Right cardiac atrium (tissue), 5 donors: ENCODE measurements around the gene RRAS2. TPM values are rescaled to one million over a fixed set of nuclear protein-coding genes. Genes with fewer than 3 reads are reported as not detected.
A peak's percentile ranks its signal among the peaks of the same experiment; 100 is the strongest.
"Not testable (repeated sequence)": the region's sequence is repeated elsewhere in the genome, so short reads cannot be mapped to it uniquely, and the experiment has no call there.

Source experiments
- ATAC-seq, 2 donors: fragments of 200-7000 bp; cut with Tn5 transposase; one replicate each; pipeline versions ENCODE4 v1.8.0 to v1.9.1; 2020; ENCODE audit warnings: moderate library complexity in 2 of 2, mild to moderate bottlenecking in 1 of 2
- DNase-seq, 3 donors: peaks; one replicate each; pipeline ENCODE4 v3.0.0-alpha.2; 2020
- H3K27ac ChIP-seq: one replicate; pipeline ENCODE4 v1.5.1; 2013; ENCODE audit warnings: mild to moderate bottlenecking, low read length, control low read depth, moderate library complexity
- H3K27me3 ChIP-seq: one replicate; pipeline ENCODE4 v1.6.1; 2013; ENCODE audit not compliant: control insufficient read depth, insufficient read depth
- H3K4me1 ChIP-seq: one replicate; pipeline ENCODE4 v1.6.1; 2013; ENCODE audit warnings: low read length; ENCODE audit not compliant: control insufficient read depth, insufficient read depth
- H3K4me3 ChIP-seq: one replicate; pipeline ENCODE4 v1.5.1; 2013; ENCODE audit warnings: low read length, control low read depth
- H3K9me3 ChIP-seq: one replicate; pipeline ENCODE4 v1.6.1; 2013; ENCODE audit warnings: low read length; ENCODE audit not compliant: control insufficient read depth
- WGBS: extraction: QIAGEN DNeasy Blood & Tissue Kit; methylation state at CpG from one replicate; pipeline ENCODE4 v1.1.7; 2013; 5-methylcytosine and 5-hydroxymethylcytosine counted together
- intact Hi-C, 4 donors: fragments of 100-400 bp; cut with DNase I; formaldehyde crosslinking; loops; one replicate each; pipeline versions ENCODE4 v1.11.0 to v1.14.0; 2022 to 2023
- polyA plus RNA-seq: library from polyadenylated mRNA; stranded (reverse); fragments of 200-250 nt; gene quantifications from one replicate; pipeline ENCODE4 v1.2.3, GENCODE V29; 2013
- total RNA-seq, 4 donors: library from RNA; stranded (reverse); fragmentation: NEBNext Ultra II Directional; extraction: Animal tissue kit (Norgen Biotek cat#: 25700); gene quantifications; one replicate each; pipeline ENCODE4 v1.2.1, GENCODE V29; 2021
- donor health status: healthy with polysubstance abuse.
- donor health status: DM: no; HTN: yes; CAD: no.
- donor health status: DM: no; HTN: no; CAD: no.
- donor health status: DM: no; HTN: yes; CAD: no; lungs with severe emphysema.
- donor health status: DM: yes; HTN: yes; CAD: no.

RRAS2 gene
- total and polyA plus RNA-seq, 5 donors: 23.9 to 32.7 (median 28.2) TPM

- H3K4me1 ChIP-seq: peaks cover 6% of the 10 kb centered on the region
- intact Hi-C loops: loop anchor here in 1 of 4 donors (5.0 kb wide), 1 partner anchor 137 kb away; no protein-coding TSS in a partner anchor
- no peaks in the 10 kb centered on the region for H3K9me3 ChIP-seq
Measured at GRCh38 chr11:14305649-14306048, 53.3 kb downstream of the RRAS2 start.

GRCh38 chr11:14304601-14305000 lies 54.4 kb downstream of the RRAS2 start:
- H3K4me3 ChIP-seq: no peak overlapping the region
- intact Hi-C loops: loop anchor here in 2 of 4 donors (5.0 kb wide), 3 partner anchors 53 to 153 kb away; partner anchors contain the start of gene RRAS2 (in 1 of the 2)
- no peak overlapping the region for H3K27ac ChIP-seq
- ATAC-seq (no peak), DNase-seq (no peak)
- H3K9me3 ChIP-seq: no peaks in the 10 kb centered on the region
- H3K4me1 ChIP-seq: peaks cover 3% of the 10 kb centered on the region
- no peaks in the 10 kb centered on the region for H3K27me3 ChIP-seq

More at GRCh38 chr11:14305649-14306048, 53.3 kb downstream of the RRAS2 start:
- WGBS: 96% methylated on average over 7 of the region's 7 CpGs
- ATAC-seq (no peak), DNase-seq (no peak)
- H3K27ac ChIP-seq: no peak overlapping the region
- H3K27me3 ChIP-seq: no peaks in the 10 kb centered on the region
- H3K4me3 ChIP-seq: no peak overlapping the region

DNA sequence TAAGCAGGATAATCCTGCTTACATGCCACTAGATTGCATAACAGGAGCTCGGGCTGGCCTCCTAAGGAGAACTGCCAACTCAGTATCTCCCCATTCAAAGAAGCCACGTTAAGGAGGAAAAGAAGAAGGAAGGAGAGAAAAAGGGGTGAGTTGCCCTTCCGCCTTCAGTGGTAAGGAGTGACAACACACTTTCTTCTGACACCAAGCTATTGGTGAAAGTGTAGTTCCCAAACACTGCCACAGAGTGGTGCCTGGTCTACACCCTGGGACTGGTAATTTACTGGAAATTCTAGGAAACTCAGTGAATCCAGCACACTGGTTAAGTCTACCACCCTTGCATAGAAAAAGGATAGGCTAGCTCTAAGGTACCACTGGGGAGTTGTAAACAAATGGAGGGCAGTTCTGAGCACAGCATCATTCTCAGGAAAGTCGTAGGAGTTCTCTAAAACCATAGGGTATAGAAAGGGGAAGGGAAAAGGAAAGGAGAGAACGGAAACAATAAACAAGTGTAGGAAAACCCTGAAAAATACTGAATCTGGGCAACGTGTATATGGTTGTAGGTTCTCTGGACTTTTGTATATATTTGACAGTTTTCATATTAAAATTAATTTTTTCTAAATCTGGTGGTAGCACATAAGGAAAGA lies 58.2 kb downstream of the RRAS2 start:
- no peaks in the 10 kb centered on the region for H3K4me1 ChIP-seq
- 34% methylated on average over 6 of the region's 6 CpGs for WGBS
- intact Hi-C loops: loop anchor here (2.0 to 5.0 kb wide), 4 partner anchors 57 to 157 kb away; partner anchors contain the start of gene RRAS2 (in 1 of the 4)
- no peak overlapping the region for H3K27ac ChIP-seq
- ATAC-seq: peak; percentile 93 to 94
- H3K27me3 ChIP-seq: no peaks in the 10 kb centered on the region
- no peak overlapping the region for H3K4me3 ChIP-seq
- H3K9me3 ChIP-seq: no peaks in the 10 kb centered on the region
- peak in 2 of 3 donors; percentile 48 to 72 for DNase-seq

DNA sequence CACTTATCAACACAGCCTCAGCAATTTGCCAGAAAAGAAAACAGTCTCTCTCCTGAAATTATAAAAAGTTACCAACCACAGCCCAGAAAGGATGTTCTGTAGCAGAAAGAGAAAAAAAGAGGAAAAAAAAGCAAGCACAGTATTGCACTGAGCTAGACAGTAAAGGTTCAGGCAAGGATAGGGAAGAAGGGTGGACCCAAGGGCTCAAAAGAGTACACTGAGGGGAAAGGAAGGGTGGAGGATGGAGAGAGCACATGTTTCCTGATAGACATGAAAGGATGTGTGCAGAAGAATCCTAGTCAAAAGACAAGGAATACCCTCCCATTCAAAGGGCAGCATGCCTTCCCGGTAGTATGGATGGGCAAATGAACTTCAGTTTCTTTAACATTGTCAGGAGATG lies 59.1 kb downstream of the RRAS2 start:
- H3K9me3 ChIP-seq: no peaks in the 10 kb centered on the region
- no peak overlapping the region for H3K27ac ChIP-seq
- intact Hi-C loops: loop anchor here (2.0 to 5.0 kb wide), 4 partner anchors 57 to 157 kb away; partner anchors contain the start of gene RRAS2 (in 1 of the 4)
- no peaks in the 10 kb centered on the region for H3K4me1 ChIP-seq
- H3K27me3 ChIP-seq: no peaks in the 10 kb centered on the region
- DNase-seq (no peak), ATAC-seq (peak; percentile 29 to 39)
- H3K4me3 ChIP-seq: no peak overlapping the region
- WGBS: 60% methylated on average over 1 of the region's 1 CpG

DNA sequence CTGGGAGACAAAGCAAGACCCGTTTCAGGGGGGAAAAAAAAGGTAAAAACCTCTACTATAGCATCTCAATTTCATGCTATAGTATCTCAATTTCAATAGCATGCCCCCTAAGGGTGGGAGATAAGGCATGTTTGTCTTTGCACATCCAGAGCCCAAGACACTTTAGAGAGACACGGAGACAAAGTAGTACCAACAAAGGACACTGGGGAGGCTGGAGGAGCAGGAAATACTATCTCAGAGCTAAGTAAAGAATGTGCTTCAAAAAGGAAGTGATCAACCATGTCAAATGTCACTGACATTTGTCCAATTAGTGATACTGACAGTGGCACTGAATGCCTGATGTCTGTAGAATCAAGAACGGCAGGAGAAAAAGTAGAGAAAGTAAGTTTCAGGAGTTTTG lies 68.6 kb downstream of the RRAS2 start:
- Histone ChIP-seq H3K27ac (no peak overlapping the region), H3K9me3 (no peaks in the 10 kb centered on the region), H3K27me3 (no peaks in the 10 kb centered on the region), H3K4me1 (peaks cover 2% of the 10 kb centered on the region), H3K4me3 (no peak overlapping the region)
- no peak for ATAC-seq
- 80% methylated on average over 3 of the region's 3 CpGs for WGBS
- intact Hi-C loops: no loop called here
- DNase-seq: no peak

GRCh38 chr11:14288189-14288935 lies 70.6 kb downstream of the RRAS2 start:
- 52% methylated on average over 2 of the region's 2 CpGs for WGBS
- peak; percentile 33 to 37 for ATAC-seq
- Histone ChIP-seq H3K9me3 (no peaks in the 10 kb centered on the region), H3K4me3 (no peak overlapping the region), H3K27me3 (no peaks in the 10 kb centered on the region), H3K4me1 (peaks cover 2% of the 10 kb centered on the region), H3K27ac (no peak overlapping the region)
- intact Hi-C loops: no loop called here
- no peak for DNase-seq

DNA sequence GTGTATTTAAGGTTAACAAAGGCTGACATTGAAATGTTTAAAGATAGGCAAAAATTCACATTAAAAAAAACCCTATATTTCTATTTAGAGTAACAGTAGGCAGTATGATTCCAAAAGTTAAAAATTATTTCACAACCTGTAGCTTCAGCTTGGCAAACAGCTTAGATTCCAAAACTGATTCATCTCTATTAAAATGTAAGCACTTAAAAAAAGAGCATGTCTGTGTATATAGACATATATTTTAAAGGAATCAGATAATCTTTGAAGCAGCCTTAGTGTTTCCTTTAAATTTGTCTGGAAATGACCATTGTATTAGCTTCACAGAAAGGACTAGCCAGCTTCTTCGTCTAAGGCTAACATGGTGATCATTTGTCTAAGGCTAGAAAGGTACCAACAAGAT lies 80.1 kb downstream of the RRAS2 start:
- H3K27ac ChIP-seq, H3K4me1 ChIP-seq, H3K27me3 ChIP-seq, DNase-seq, intact Hi-C loops, ATAC-seq, H3K4me3 ChIP-seq, H3K9me3 ChIP-seq: not testable (repeated sequence)
- no CpG with 5 or more reads among the region's 1 CpG for WGBS

DNA sequence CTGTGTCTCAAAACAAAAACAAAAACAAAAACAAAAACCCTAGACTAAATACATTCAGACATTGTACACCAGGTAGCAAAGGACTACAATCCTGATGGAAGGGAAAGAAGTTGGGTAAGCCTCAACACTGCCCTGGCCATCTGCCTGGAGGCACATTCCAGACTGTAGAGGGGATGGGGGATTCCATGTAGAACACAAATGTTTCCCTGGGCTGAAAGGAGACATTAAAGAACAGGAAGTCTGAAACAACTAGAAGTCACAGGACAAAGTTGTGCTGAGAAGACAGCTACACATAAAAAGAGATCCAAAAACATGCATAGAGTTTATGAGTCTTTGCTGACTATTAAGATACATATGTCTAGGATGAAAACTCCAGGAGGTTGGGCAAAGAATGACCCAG lies 83.9 kb downstream of the RRAS2 start:
- no peak overlapping the region for H3K27ac ChIP-seq
- no peak for ATAC-seq
- peaks cover 1% of the 10 kb centered on the region for H3K4me1 ChIP-seq
- intact Hi-C loops: no loop called here
- no peaks in the 10 kb centered on the region for H3K9me3 ChIP-seq
- no peak for DNase-seq
- H3K4me3 ChIP-seq: no peak overlapping the region
- H3K27me3 ChIP-seq: no peaks in the 10 kb centered on the region

GRCh38 chr11:14273895-14274294 lies 85.1 kb downstream of the RRAS2 start:
- Histone ChIP-seq H3K27me3 (no peaks in the 10 kb centered on the region), H3K4me3 (no peak overlapping the region), H3K4me1 (peaks cover 1% of the 10 kb centered on the region), H3K27ac (no peak overlapping the region), H3K9me3 (no peaks in the 10 kb centered on the region)
- no peak for DNase-seq
- 96% methylated on average over 2 of the region's 2 CpGs for WGBS
- no peak for ATAC-seq
- intact Hi-C loops: no loop called here

- DNase-seq (no peak), ATAC-seq (no peak)
- no peak overlapping the region for H3K27ac ChIP-seq
- peaks cover 1% of the 10 kb centered on the region for H3K4me1 ChIP-seq
- intact Hi-C loops: no loop called here
- no peak overlapping the region for H3K4me3 ChIP-seq
- 55% methylated on average over 6 of the region's 6 CpGs for WGBS
- no peaks in the 10 kb centered on the region for H3K9me3 ChIP-seq
- H3K27me3 ChIP-seq: no peaks in the 10 kb centered on the region
Measured at GRCh38 chr11:14270690-14271542, 88.1 kb downstream of the RRAS2 start.
